Measurements from ENCODE around the gene AGXT2.
"Not testable (repeated sequence)": the region's sequence is repeated elsewhere in the genome, so short reads cannot be mapped to it uniquely, and the experiment has no call there.

AGXT2 gene

GRCh38 chr5:35046774-35047173, 975 bp downstream of the AGXT2 start:
- ATAC-seq (replicated peaks; ENCODE audit: extremely low read depth, poor library complexity, severe bottlenecking) (no peak), DNase-seq (ENCODE audit: low spot score in 2 of 2) (no peak)
- H3K4me1 Mint-ChIP-seq, result no peaks in the 10 kb centered on the region
- no peak overlapping the region for H3K27ac Mint-ChIP-seq (ENCODE audit: low read depth)
- peaks cover 59% of the 10 kb centered on the region for H3K27me3 Mint-ChIP-seq
- no peaks in the 10 kb centered on the region for H3K9me3 Mint-ChIP-seq
- peaks cover 2% of the 10 kb centered on the region for H3K36me3 Mint-ChIP-seq (ENCODE audit: insufficient read depth)
- H3K4me3 Mint-ChIP-seq, result no peak overlapping the region

DNA sequence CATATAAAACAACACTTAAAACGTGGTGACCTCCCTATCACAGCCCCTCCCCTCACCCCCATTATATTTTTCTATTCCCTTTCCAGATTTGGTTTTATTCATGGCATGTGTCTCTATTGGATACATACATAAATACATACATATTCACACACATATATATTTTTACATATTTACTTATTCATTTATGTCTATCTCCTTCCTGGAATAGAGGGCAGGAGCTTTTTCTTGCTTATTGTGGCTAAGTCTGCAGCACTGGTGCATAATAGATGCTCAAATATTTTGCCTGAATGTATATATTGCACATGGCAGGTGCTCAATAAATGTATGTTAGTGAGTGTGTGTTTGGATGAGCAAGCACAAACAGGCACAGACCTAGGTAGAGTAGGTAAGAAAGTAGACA, 2.5 kb downstream of the AGXT2 start:
- H3K9me3 Mint-ChIP-seq, result no peaks in the 10 kb centered on the region

DNA sequence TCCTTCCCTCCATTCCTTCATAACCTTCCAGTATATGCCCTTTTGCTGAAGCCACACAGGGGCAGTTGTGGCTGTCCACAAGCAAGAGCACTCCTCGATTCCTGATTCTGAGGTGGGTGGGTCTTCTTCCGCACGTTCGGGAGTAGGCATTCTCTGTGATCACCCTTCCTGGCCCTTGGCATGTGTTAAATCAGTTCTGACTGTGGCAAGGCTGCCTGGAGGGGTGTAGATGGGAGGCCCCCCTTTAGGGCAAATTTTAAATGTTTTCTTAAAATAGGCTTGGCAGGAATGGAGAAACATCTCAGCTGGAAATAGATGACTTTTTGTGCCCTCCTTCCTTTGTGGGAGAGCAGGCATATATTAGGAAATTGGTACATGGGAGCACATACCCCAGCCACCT, 3.1 kb downstream of the AGXT2 start:
- Mint-ChIP-seq H3K4me3 (no peak overlapping the region), H3K27me3 (peaks cover 52% of the 10 kb centered on the region), H3K4me1 (no peaks in the 10 kb centered on the region), H3K27ac (ENCODE audit: low read depth) (no peak overlapping the region), H3K36me3 (ENCODE audit: insufficient read depth) (peaks cover 2% of the 10 kb centered on the region), H3K9me3 (no peaks in the 10 kb centered on the region)
- no peak for DNase-seq (ENCODE audit: low spot score in 2 of 2)
- ATAC-seq (replicated peaks; ENCODE audit: extremely low read depth, poor library complexity, severe bottlenecking), result no peak

More for the DNA sequence above, 2.5 kb downstream of the AGXT2 start:
- Mint-ChIP-seq H3K4me1 (no peaks in the 10 kb centered on the region), H3K4me3 (no peak overlapping the region), H3K27ac (ENCODE audit: low read depth) (no peak overlapping the region), H3K36me3 (ENCODE audit: insufficient read depth) (peaks cover 2% of the 10 kb centered on the region), H3K27me3 (peaks cover 54% of the 10 kb centered on the region)
- no peak for DNase-seq (ENCODE audit: low spot score in 2 of 2)
- ATAC-seq (replicated peaks; ENCODE audit: extremely low read depth, poor library complexity, severe bottlenecking), result no peak

DNA sequence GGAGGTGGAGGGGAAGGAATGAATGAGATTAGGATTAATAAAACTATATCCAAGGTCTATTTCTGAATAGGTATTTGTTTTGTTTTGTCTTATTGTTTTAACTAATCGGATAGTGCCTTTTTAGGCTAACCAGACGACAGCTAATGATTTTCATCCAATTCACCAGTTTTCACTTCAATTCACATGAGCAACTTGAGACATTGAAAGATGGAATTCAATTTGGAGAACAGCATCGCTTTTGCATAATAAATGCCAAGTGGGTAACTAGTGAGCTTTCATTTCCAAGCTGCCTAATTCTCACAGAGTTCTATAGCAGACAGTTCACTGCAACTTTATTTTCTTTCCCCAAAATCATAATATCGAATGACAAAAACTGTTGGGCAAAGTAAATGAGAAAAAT, 5.0 kb downstream of the AGXT2 start:
- no peaks in the 10 kb centered on the region for H3K4me1 Mint-ChIP-seq
- peaks cover 2% of the 10 kb centered on the region for H3K36me3 Mint-ChIP-seq (ENCODE audit: insufficient read depth)
- H3K9me3 Mint-ChIP-seq, result no peaks in the 10 kb centered on the region
- H3K27me3 Mint-ChIP-seq, result peaks cover 56% of the 10 kb centered on the region
- no peak for ATAC-seq (replicated peaks; ENCODE audit: extremely low read depth, poor library complexity, severe bottlenecking)
- DNase-seq (ENCODE audit: low spot score in 2 of 2), result no peak
- H3K4me3 Mint-ChIP-seq, result no peak overlapping the region
- no peak overlapping the region for H3K27ac Mint-ChIP-seq (ENCODE audit: low read depth)

GRCh38 chr5:35041261-35041660, 6.5 kb downstream of the AGXT2 start:
- no peaks in the 10 kb centered on the region for H3K9me3 Mint-ChIP-seq
- H3K27ac Mint-ChIP-seq (ENCODE audit: low read depth), result no peak overlapping the region
- DNase-seq (ENCODE audit: low spot score in 2 of 2) (no peak), ATAC-seq (replicated peaks; ENCODE audit: extremely low read depth, poor library complexity, severe bottlenecking) (no peak)
- H3K4me3 Mint-ChIP-seq, result no peak overlapping the region
- peaks cover 2% of the 10 kb centered on the region for H3K36me3 Mint-ChIP-seq (ENCODE audit: insufficient read depth)
- peaks cover 57% of the 10 kb centered on the region for H3K27me3 Mint-ChIP-seq
- no peaks in the 10 kb centered on the region for H3K4me1 Mint-ChIP-seq

- Mint-ChIP-seq H3K9me3 (no peaks in the 10 kb centered on the region), H3K27me3 (peaks cover 60% of the 10 kb centered on the region), H3K27ac (ENCODE audit: low read depth) (no peak overlapping the region), H3K4me3 (no peak overlapping the region), H3K4me1 (no peaks in the 10 kb centered on the region), H3K36me3 (ENCODE audit: insufficient read depth) (no peaks in the 10 kb centered on the region)
- no peak for ATAC-seq (replicated peaks; ENCODE audit: extremely low read depth, poor library complexity, severe bottlenecking)
- no peak for DNase-seq (ENCODE audit: low spot score in 2 of 2)
Observed at GRCh38 chr5:35038891-35039290, 8.9 kb downstream of the AGXT2 start.

GRCh38 chr5:35036536-35036935, 11.2 kb downstream of the AGXT2 start:
- Mint-ChIP-seq H3K9me3 (no peaks in the 10 kb centered on the region), H3K4me3 (no peak overlapping the region), H3K27me3 (peaks cover 60% of the 10 kb centered on the region), H3K4me1 (no peaks in the 10 kb centered on the region), H3K27ac (ENCODE audit: low read depth) (no peak overlapping the region), H3K36me3 (ENCODE audit: insufficient read depth) (no peaks in the 10 kb centered on the region)
- ATAC-seq (replicated peaks; ENCODE audit: extremely low read depth, poor library complexity, severe bottlenecking) (no peak), DNase-seq (ENCODE audit: low spot score in 2 of 2) (no peak)

DNA sequence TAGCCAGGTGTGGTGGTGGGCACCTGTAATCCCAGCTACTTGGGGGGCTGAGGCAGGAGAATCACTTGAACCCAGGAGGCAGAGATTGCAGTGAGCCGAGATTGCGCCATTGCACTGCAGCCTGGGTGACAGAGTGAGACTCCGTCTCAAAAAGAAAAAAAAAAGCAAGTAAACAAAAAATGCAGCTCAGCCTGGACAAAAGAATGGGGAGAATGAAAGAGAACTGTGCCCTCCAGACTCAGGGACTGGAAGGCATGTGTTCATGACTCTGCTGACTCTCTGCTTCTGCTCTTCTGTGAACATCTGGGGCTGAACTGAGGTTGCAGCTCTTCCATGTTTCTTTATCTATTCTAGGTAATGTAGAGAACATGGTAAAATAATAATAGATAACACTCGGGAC, 11.8 kb downstream of the AGXT2 start:
- peaks cover 60% of the 10 kb centered on the region for H3K27me3 Mint-ChIP-seq
- not testable (repeated sequence) for H3K27ac Mint-ChIP-seq (ENCODE audit: low read depth); ATAC-seq (replicated peaks; ENCODE audit: extremely low read depth, poor library complexity, severe bottlenecking); H3K4me1 Mint-ChIP-seq; H3K4me3 Mint-ChIP-seq; DNase-seq (ENCODE audit: low spot score in 2 of 2); H3K9me3 Mint-ChIP-seq; H3K36me3 Mint-ChIP-seq (ENCODE audit: insufficient read depth)

GRCh38 chr5:35035271-35035670, 12.5 kb downstream of the AGXT2 start:
- Mint-ChIP-seq H3K9me3 (no peaks in the 10 kb centered on the region), H3K36me3 (ENCODE audit: insufficient read depth) (no peaks in the 10 kb centered on the region), H3K27me3 (peaks cover 60% of the 10 kb centered on the region), H3K4me3 (no peak overlapping the region), H3K27ac (ENCODE audit: low read depth) (no peak overlapping the region), H3K4me1 (no peaks in the 10 kb centered on the region)
- DNase-seq (ENCODE audit: low spot score in 2 of 2) (no peak), ATAC-seq (replicated peaks; ENCODE audit: extremely low read depth, poor library complexity, severe bottlenecking) (no peak)

DNA sequence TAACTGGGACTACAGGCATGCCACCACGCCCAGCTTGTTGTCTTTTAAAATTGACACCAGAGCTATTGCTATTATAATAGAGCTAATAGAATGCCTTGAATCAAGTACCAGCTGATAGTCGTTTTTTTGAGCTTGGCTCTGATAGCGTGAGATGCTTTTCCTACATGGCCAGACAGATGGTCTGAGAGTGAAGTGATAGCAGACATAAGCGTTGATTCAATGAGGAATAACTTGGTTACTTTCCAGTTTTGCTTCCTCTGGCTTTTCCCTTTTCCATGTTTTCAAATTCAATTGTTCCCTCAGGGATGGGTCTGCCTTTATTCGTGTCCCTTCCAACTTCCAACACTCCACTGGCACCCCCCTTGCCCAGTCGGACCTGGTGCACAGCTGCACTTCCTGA, 15.4 kb downstream of the AGXT2 start:
- H3K4me1 Mint-ChIP-seq, result no peaks in the 10 kb centered on the region
- no peak overlapping the region for H3K4me3 Mint-ChIP-seq
- H3K27me3 Mint-ChIP-seq, result peaks cover 65% of the 10 kb centered on the region
- no peak overlapping the region for H3K27ac Mint-ChIP-seq (ENCODE audit: low read depth)
- no peak for ATAC-seq (replicated peaks; ENCODE audit: extremely low read depth, poor library complexity, severe bottlenecking)
- DNase-seq (ENCODE audit: low spot score in 2 of 2), result no peak
- no peaks in the 10 kb centered on the region for H3K9me3 Mint-ChIP-seq
- no peaks in the 10 kb centered on the region for H3K36me3 Mint-ChIP-seq (ENCODE audit: insufficient read depth)

- Mint-ChIP-seq H3K4me1 (no peaks in the 10 kb centered on the region), H3K27ac (ENCODE audit: low read depth) (no peak overlapping the region), H3K9me3 (no peaks in the 10 kb centered on the region), H3K36me3 (ENCODE audit: insufficient read depth) (no peaks in the 10 kb centered on the region), H3K27me3 (peaks cover 59% of the 10 kb centered on the region), H3K4me3 (no peak overlapping the region)
- no peak for ATAC-seq (replicated peaks; ENCODE audit: extremely low read depth, poor library complexity, severe bottlenecking)
- no peak for DNase-seq (ENCODE audit: low spot score in 2 of 2)
Observed at GRCh38 chr5:35031276-35031675, 16.5 kb downstream of the AGXT2 start.

- H3K4me1 Mint-ChIP-seq, result no peaks in the 10 kb centered on the region
Observed at GRCh38 chr5:35030426-35031100, 17.2 kb downstream of the AGXT2 start.

DNA sequence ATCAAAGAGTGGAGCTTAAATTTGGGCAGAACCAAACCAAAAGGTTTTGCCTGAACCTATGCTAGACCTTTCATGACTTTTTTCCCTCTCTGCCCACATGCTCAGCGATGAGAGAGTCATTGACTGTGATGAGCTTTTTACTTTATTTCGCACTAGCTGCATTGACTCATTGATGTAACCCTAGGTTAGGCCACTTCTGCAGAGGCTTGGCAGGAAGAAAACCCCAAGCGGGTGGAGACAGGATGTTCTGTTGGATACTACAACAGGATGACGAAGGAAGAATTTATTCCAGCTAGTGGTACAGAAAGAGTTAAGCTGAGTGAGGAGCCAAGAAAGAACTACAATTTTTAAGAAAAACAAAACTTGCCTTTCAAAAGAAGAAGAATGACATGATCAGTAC, 18.4 kb downstream of the AGXT2 start:
- DNase-seq (ENCODE audit: low spot score in 2 of 2), result no peak
- ATAC-seq (replicated peaks; ENCODE audit: extremely low read depth, poor library complexity, severe bottlenecking), result no peak
- no peak overlapping the region for H3K4me3 Mint-ChIP-seq
- H3K9me3 Mint-ChIP-seq, result no peaks in the 10 kb centered on the region
- H3K27ac Mint-ChIP-seq (ENCODE audit: low read depth), result no peak overlapping the region
- no peaks in the 10 kb centered on the region for H3K36me3 Mint-ChIP-seq (ENCODE audit: insufficient read depth)
- no peaks in the 10 kb centered on the region for H3K4me1 Mint-ChIP-seq
- peaks cover 56% of the 10 kb centered on the region for H3K27me3 Mint-ChIP-seq

More at GRCh38 chr5:35030426-35031100, 17.2 kb downstream of the AGXT2 start:
- DNase-seq (ENCODE audit: low spot score in 2 of 2), result no peak
- Mint-ChIP-seq H3K27me3 (peaks cover 66% of the 10 kb centered on the region), H3K27ac (ENCODE audit: low read depth) (no peak overlapping the region), H3K36me3 (ENCODE audit: insufficient read depth) (no peaks in the 10 kb centered on the region), H3K9me3 (no peaks in the 10 kb centered on the region), H3K4me3 (no peak overlapping the region)
- no peak for ATAC-seq (replicated peaks; ENCODE audit: extremely low read depth, poor library complexity, severe bottlenecking)

All from central memory CD8-positive, alpha-beta T cell (primary cell).